OCI-LY3 (cell line): ENCODE data around the gene RPRD1A.
"Not testable (repeated sequence)": the region's sequence is repeated elsewhere in the genome, so short reads cannot be mapped to it uniquely, and the experiment has no call there.

Source experiments
- H2AFZ ChIP-seq: fragments of 200-600, 300-600 bp; shearing (Covaris generic); 2 replicates; pipeline ENCODE4 v1.6.0; 2014; ENCODE audit warnings: antibody characterized with exemption, low read depth, low read length
- H3K27ac ChIP-seq: fragments of 200-600, 300-600 bp; sonication (generic); 2 replicates; pipeline ENCODE4 v1.5.1; 2014; ENCODE audit warnings: mild to moderate bottlenecking, low read length, moderate library complexity, mixed read lengths
- H3K27me3 ChIP-seq: fragments of 200-600, 300-600 bp; sonication (generic); 2 replicates; pipeline ENCODE4 v1.6.1; 2014; ENCODE audit warnings: low read depth, low read length, mixed read lengths
- H3K36me3 ChIP-seq: fragments of 200-600, 300-600 bp; sonication (generic); replicated peaks from 2 replicates; pipeline ENCODE3; 2014; ENCODE audit warnings: low read depth, low read length, mixed read lengths
- H3K4me1 ChIP-seq: fragments of 300-600, 200-600 bp; sonication (generic); 2 replicates; pipeline ENCODE4 v1.6.1; 2014; ENCODE audit warnings: low read length, mixed read lengths
- H3K4me2 ChIP-seq: fragments of 200-600, 300-600 bp; sonication (generic); 2 replicates; pipeline ENCODE4 v1.6.1; 2014; ENCODE audit warnings: low read length, mixed read lengths
- H3K4me3 ChIP-seq: fragments of 300-600, 200-600 bp; sonication (generic); 2 replicates; pipeline ENCODE4 v1.5.1; 2014; ENCODE audit warnings: antibody characterized with exemption, mild to moderate bottlenecking, low read length, moderate library complexity
- H3K79me2 ChIP-seq: fragments of 300-600, 200-600 bp; shearing (Covaris generic); 2 replicates; pipeline ENCODE4 v1.6.1; 2014; ENCODE audit warnings: mild to moderate bottlenecking, low read length, mixed read lengths
- H3K9ac ChIP-seq: fragments of 300-600, 200-600 bp; shearing (Covaris generic); 2 replicates; pipeline ENCODE4 v1.6.0; 2014; ENCODE audit warnings: mild to moderate bottlenecking, low read length, moderate library complexity
- H3K9me3 ChIP-seq: fragments of 200-600, 300-600 bp; shearing (Covaris generic); 2 replicates; pipeline ENCODE4 v1.6.1; 2014; ENCODE audit warnings: low read length, mixed read lengths; ENCODE audit not compliant: insufficient read depth
- H4K20me1 ChIP-seq: fragments of 200-600, 300-600 bp; sonication (generic); 2 replicates; pipeline ENCODE4 v1.6.1; 2016; ENCODE audit warnings: low read length, mixed read lengths; ENCODE audit not compliant: insufficient read depth
- EZH2phosphoT487 ChIP-seq: fragments of 200-600 bp; shearing (Covaris generic); IDR thresholded peaks from 2 replicates; pipeline ENCODE4 v1.6.1; 2018; ENCODE audit warnings: antibody characterized with exemption, mixed run types, low read depth
- TF ChIP-seq, protein P1 (sequence below): fragments of 200-600, 300-600 bp; sonication (generic); IDR thresholded peaks from 2 replicates; pipeline ENCODE4 v1.5.1; 2014; ENCODE audit warnings: antibody characterized with exemption, low read length, low read depth

The RPRD1A gene, protein sequence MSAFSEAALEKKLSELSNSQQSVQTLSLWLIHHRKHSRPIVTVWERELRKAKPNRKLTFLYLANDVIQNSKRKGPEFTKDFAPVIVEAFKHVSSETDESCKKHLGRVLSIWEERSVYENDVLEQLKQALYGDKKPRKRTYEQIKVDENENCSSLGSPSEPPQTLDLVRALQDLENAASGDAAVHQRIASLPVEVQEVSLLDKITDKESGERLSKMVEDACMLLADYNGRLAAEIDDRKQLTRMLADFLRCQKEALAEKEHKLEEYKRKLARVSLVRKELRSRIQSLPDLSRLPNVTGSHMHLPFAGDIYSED

DNA sequence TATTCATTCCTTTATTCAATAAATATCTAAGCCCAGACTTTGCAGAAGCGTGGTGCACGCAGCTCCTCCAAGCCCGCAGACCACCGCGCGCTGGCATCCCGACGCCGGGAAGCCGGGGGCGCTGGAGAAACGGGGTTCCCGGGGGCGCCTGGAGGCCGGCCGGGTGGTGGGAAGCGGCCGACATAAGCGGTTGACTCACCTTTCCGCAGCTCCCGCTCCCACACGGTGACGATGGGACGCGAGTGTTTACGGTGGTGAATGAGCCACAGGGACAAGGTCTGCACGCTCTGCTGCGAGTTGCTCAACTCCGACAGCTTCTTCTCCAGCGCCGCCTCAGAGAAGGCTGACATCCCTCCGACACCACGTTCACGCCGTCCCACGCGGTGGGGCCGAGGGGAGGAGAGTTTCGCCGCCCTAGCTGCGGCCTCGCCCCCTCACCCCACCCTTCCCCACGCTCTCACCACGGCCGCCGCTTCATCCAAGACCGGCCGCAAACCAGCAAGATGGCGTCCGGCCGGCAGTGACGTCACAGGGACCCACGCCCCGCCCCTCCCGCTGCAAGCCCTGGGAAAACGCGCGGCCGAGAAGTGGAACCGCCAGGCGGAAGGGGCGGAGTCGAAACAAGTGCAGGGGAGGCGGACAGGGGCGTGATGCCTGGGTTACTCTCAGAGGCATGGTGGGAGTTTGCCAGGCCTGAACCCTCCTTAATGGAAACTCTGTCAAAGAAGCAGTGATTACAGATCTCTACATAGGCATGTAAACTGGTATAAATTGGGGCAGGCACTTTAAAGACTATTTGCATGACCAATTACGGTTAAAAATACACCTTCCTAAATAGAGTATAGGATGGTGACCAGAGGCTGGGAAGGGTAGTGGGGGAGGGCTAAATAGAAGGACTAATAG lies at the start of gene RPRD1A:
Gene RPRD1A, minus strand, starts transcription at position 505 of the 903 bp plus-strand sequence. Its CDS starts 155 bp downstream, at position 350.
- H3K4me2 ChIP-seq = peak within 1 kb of the TSS; percentile 94

DNA sequence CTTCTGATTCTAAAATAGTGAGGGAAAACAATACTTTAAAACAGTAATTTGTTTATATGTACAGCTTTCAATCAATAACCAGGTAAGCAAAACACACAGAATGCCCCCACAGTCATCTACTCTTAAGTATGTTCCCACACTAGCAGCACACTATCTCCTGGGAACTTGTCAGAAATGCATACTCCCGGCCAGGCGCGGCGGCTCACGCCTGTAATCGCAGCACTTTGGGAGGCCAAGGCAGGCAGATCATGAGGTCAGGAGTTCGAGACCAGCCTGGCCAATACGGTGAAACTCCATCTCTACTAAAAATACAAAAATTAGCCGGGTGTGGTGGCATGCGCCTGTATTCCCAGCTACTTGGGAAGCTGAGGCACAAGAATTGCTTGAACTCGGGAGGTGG lies 49.4 kb upstream of the RPRD1A start:
- H3K4me3 ChIP-seq, H3K9me3 ChIP-seq, H3K4me1 ChIP-seq, H3K4me2 ChIP-seq, H3K27me3 ChIP-seq, H4K20me1 ChIP-seq, H3K79me2 ChIP-seq, H3K27ac ChIP-seq, H3K9ac ChIP-seq, H2AFZ ChIP-seq: not testable (repeated sequence)
- peaks cover 48% of the 10 kb centered on the region for H3K36me3 ChIP-seq

More for the DNA sequence above, at the start of gene RPRD1A:
- peaks cover 13% of the 10 kb centered on the region; the same call in 1 of the 2 replicates for H3K4me1 ChIP-seq
- peak within 1 kb of the TSS; percentile 86 for H3K9ac ChIP-seq
- H3K27me3 ChIP-seq = no peaks in the 10 kb centered on the region
- H3K27ac ChIP-seq = peak within 1 kb of the TSS; percentile 63
- H2AFZ ChIP-seq = peak within 1 kb of the TSS; percentile 99
- H4K20me1 ChIP-seq = peaks cover 27% of the 10 kb centered on the region
- TF ChIP-seq, protein P1, sequence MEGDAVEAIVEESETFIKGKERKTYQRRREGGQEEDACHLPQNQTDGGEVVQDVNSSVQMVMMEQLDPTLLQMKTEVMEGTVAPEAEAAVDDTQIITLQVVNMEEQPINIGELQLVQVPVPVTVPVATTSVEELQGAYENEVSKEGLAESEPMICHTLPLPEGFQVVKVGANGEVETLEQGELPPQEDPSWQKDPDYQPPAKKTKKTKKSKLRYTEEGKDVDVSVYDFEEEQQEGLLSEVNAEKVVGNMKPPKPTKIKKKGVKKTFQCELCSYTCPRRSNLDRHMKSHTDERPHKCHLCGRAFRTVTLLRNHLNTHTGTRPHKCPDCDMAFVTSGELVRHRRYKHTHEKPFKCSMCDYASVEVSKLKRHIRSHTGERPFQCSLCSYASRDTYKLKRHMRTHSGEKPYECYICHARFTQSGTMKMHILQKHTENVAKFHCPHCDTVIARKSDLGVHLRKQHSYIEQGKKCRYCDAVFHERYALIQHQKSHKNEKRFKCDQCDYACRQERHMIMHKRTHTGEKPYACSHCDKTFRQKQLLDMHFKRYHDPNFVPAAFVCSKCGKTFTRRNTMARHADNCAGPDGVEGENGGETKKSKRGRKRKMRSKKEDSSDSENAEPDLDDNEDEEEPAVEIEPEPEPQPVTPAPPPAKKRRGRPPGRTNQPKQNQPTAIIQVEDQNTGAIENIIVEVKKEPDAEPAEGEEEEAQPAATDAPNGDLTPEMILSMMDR = no peak
- no peak for TF ChIP-seq EZH2phosphoT487
- H3K4me3 ChIP-seq = peak within 1 kb of the TSS; percentile 93
- H3K36me3 ChIP-seq = no peaks in the 10 kb centered on the region
- H3K9me3 ChIP-seq = no peaks in the 10 kb centered on the region
- H3K79me2 ChIP-seq = peaks cover 51% of the 10 kb centered on the region

DNA sequence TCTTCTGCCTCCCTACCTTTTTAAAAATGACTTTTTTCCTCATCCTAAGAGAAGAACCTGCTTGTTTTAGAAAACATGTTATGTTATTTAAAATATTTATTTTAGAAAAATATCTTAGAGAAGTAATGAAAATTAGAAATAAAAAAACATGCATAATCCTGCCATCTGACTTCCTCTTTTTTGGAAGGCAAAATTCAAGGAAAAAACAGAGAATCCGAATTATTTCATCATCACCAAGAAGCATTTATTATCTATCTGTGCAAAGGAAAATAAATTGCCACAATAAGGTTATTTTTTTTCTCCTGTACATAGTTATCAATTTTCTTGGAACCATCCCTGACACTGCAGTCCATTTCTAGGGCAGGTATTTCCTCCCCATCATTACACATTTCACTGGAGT lies 47.4 kb upstream of the RPRD1A start:
- Histone ChIP-seq H3K9ac (no peak overlapping the region), H3K27ac (no peak overlapping the region), H4K20me1 (no peaks in the 10 kb centered on the region), H3K36me3 (peaks cover 52% of the 10 kb centered on the region), H3K4me1 (no peaks in the 10 kb centered on the region), H2AFZ (no peak overlapping the region), H3K79me2 (no peaks in the 10 kb centered on the region), H3K4me3 (no peak overlapping the region), H3K9me3 (no peaks in the 10 kb centered on the region), H3K27me3 (no peaks in the 10 kb centered on the region), H3K4me2 (no peak overlapping the region)
- no peak for TF ChIP-seq EZH2phosphoT487
- TF ChIP-seq, protein P1 = no peak

DNA sequence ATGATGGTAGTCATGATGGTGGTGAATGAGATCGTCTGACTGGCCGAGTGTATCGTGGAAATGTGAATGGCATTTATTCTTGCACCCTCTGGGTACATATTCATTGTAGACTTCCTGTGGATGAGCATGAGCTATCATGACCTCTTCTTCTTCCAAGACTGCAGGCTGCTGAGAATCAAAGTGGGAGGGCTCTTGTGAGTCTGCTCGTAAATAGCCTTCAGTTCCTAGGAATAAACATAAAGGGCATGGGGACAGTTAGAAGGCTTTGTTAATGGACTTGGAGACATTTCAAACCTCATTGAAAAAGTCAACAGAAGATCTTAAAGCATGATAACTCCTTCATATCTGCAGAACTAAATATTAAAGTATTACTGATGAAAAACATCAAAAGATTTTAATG lies 46.9 kb upstream of the RPRD1A start:
- H3K9ac ChIP-seq = no peak overlapping the region
- no peaks in the 10 kb centered on the region for H3K9me3 ChIP-seq
- H4K20me1 ChIP-seq = no peaks in the 10 kb centered on the region
- peaks cover 57% of the 10 kb centered on the region for H3K36me3 ChIP-seq
- no peaks in the 10 kb centered on the region for H3K27me3 ChIP-seq
- TF ChIP-seq EZH2phosphoT487 = no peak
- TF ChIP-seq, protein P1 = no peak
- H3K27ac ChIP-seq = no peak overlapping the region
- no peaks in the 10 kb centered on the region for H3K79me2 ChIP-seq
- H3K4me1 ChIP-seq = no peaks in the 10 kb centered on the region
- H3K4me2 ChIP-seq = no peak overlapping the region
- no peak overlapping the region for H2AFZ ChIP-seq
- H3K4me3 ChIP-seq = no peak overlapping the region
